HG03139 (cell line): ENCODE data around the gene JAM3.

Experiments used
- ATAC-seq: cut with Tn5 transposase; IDR thresholded peaks from one replicate; pipeline ENCODE4 v1.9.1; 2021; ENCODE audit not compliant: unreplicated experiment

Gene JAM3

GRCh38 chr11:134039726-134040385 is 29.0 kb upstream of the JAM3 start:
- ATAC-seq, result no peak

- no peak for ATAC-seq
Observed at GRCh38 chr11:134040386-134041302, 28.2 kb upstream of the JAM3 start.

GRCh38 chr11:134041349-134041748 is 27.5 kb upstream of the JAM3 start:
- no peak for ATAC-seq

- no peak for ATAC-seq
Observed at GRCh38 chr11:134041791-134042696, 26.8 kb upstream of the JAM3 start.

GRCh38 chr11:134043821-134044420 is 25.0 kb upstream of the JAM3 start:
- ATAC-seq, result no peak

GRCh38 chr11:134044514-134045284 is 24.2 kb upstream of the JAM3 start:
- no peak for ATAC-seq

GRCh38 chr11:134045799-134046635 is 22.9 kb upstream of the JAM3 start:
- no peak for ATAC-seq

GRCh38 chr11:134046681-134047449 is 22.0 kb upstream of the JAM3 start:
- no peak for ATAC-seq

GRCh38 chr11:134047586-134047999 is 21.3 kb upstream of the JAM3 start:
- ATAC-seq, result no peak

- no peak for ATAC-seq
Observed at GRCh38 chr11:134048028-134048427, 20.8 kb upstream of the JAM3 start.

GRCh38 chr11:134049303-134049702 is 19.6 kb upstream of the JAM3 start:
- no peak for ATAC-seq

GRCh38 chr11:134050541-134051383 is 18.1 kb upstream of the JAM3 start:
- peak; percentile 88 for ATAC-seq

- ATAC-seq, result no peak
Observed at GRCh38 chr11:134052395-134052987, 16.4 kb upstream of the JAM3 start.

- no peak for ATAC-seq
Observed at GRCh38 chr11:134052988-134053945, 15.6 kb upstream of the JAM3 start.

GRCh38 chr11:134055029-134055428 is 13.8 kb upstream of the JAM3 start:
- no peak for ATAC-seq

- no peak for ATAC-seq
Observed at GRCh38 chr11:134060316-134060715, 8.6 kb upstream of the JAM3 start.
